Calu3 (cell line): Measurements from ENCODE around the gene FRK. TPM values are rescaled to one million over a fixed set of nuclear protein-coding genes. Genes with fewer than 3 reads are reported as not detected.

Experiments used
- BruUV-seq: library from RNA; stranded (reverse); fragments of 400-500 nt; replicated peaks from 2 replicates; lab custom pipeline; 2021; lab: Mats Ljungman, UMichigan
- CTCF ChIA-PET: fragments of 300-600 bp; sonication (Branson Sonifier 250); formaldehyde crosslinking; loops from one replicate; lab custom pipeline; 2022; ENCODE audit warnings: antibody characterized with exemption; lab: Charles Lee
- DNase-seq: peaks from one replicate; pipeline ENCODE4 v3.0.0; 2022
- H3K27ac Mint-ChIP-seq: one replicate; pipeline ENCODE4 v1.8.0; 2022; ENCODE audit warnings: mixed read lengths; ENCODE audit not compliant: unreplicated experiment
- H3K27me3 Mint-ChIP-seq: one replicate; pipeline ENCODE4 v1.8.0; 2022; ENCODE audit warnings: mixed read lengths; ENCODE audit not compliant: unreplicated experiment
- H3K36me3 Mint-ChIP-seq: one replicate; pipeline ENCODE4 v1.8.0; 2022; ENCODE audit warnings: mild to moderate bottlenecking, moderate library complexity, mixed read lengths; ENCODE audit not compliant: insufficient read depth, unreplicated experiment
- H3K4me1 Mint-ChIP-seq: one replicate; pipeline ENCODE4 v1.8.0; 2022; ENCODE audit warnings: mild to moderate bottlenecking, low read depth, mixed read lengths; ENCODE audit not compliant: unreplicated experiment
- H3K4me3 Mint-ChIP-seq: one replicate; pipeline ENCODE4 v1.8.0; 2022; ENCODE audit warnings: mild to moderate bottlenecking, low read depth, moderate library complexity, mixed read lengths; ENCODE audit not compliant: unreplicated experiment
- H3K9me3 Mint-ChIP-seq: one replicate; pipeline ENCODE4 v1.8.0; 2022; ENCODE audit warnings: low read depth, mixed read lengths; ENCODE audit not compliant: unreplicated experiment
- CTCF ChIP-seq: fragments of 200-600 bp; IDR thresholded peaks from one replicate; pipeline ENCODE4 v1.8.0; 2022; ENCODE audit warnings: antibody characterized with exemption; ENCODE audit not compliant: unreplicated experiment
- intact Hi-C: fragments of 100-400 bp; cut with micrococcal nuclease; formaldehyde crosslinking; loops from one replicate; pipeline ENCODE4 v1.10.0; 2022; ENCODE audit not compliant: unreplicated experiment
- total RNA-seq: library from RNA; stranded (reverse); gene quantifications from 2 replicates; pipeline ENCODE4 v1.2.3, GENCODE V29; 2022

The FRK gene
- total RNA-seq, 1 experiment from 2014 or later: 21.2 TPM

GRCh38 chr6:116051244-116051643 lies 9.4 kb downstream of the FRK start:
- H3K27ac Mint-ChIP-seq: no peak overlapping the region
- H3K4me3 Mint-ChIP-seq: no peak overlapping the region
- intact Hi-C loops: no loop called here
- no peaks in the 10 kb centered on the region for H3K27me3 Mint-ChIP-seq
- peaks cover 18% of the 10 kb centered on the region for H3K36me3 Mint-ChIP-seq
- CTCF ChIA-PET: no interaction called here
- H3K4me1 Mint-ChIP-seq: peaks cover 41% of the 10 kb centered on the region
- DNase-seq: no peak
- TF ChIP-seq CTCF: no peak
- no peaks in the 10 kb centered on the region for H3K9me3 Mint-ChIP-seq
- no TSS peak for BruUV-seq

- no peak for DNase-seq
- H3K36me3 Mint-ChIP-seq: peaks cover 13% of the 10 kb centered on the region
- no peak for TF ChIP-seq CTCF
- H3K27me3 Mint-ChIP-seq: no peaks in the 10 kb centered on the region
- H3K9me3 Mint-ChIP-seq: no peaks in the 10 kb centered on the region
- no peak overlapping the region for H3K4me3 Mint-ChIP-seq
- peaks cover 41% of the 10 kb centered on the region for H3K4me1 Mint-ChIP-seq
- BruUV-seq: no TSS peak
- no peak overlapping the region for H3K27ac Mint-ChIP-seq
- intact Hi-C loops: no loop called here
- CTCF ChIA-PET: no interaction called here
Observed at GRCh38 chr6:116050737-116051136, 10.0 kb downstream of the FRK start.

GRCh38 chr6:116049321-116049720 lies 11.4 kb downstream of the FRK start:
- Mint-ChIP-seq H3K36me3 (peaks cover 11% of the 10 kb centered on the region), H3K4me3 (no peak overlapping the region), H3K9me3 (no peaks in the 10 kb centered on the region), H3K27ac (no peak overlapping the region), H3K27me3 (no peaks in the 10 kb centered on the region), H3K4me1 (peaks cover 49% of the 10 kb centered on the region)
- CTCF ChIA-PET: interaction anchor here (1.1 kb wide), 1 partner anchor 11 kb away, joined by 3 read pairs; the partner anchor contains the start of gene FRK
- no peak for TF ChIP-seq CTCF
- no TSS peak for BruUV-seq
- intact Hi-C loops: no loop called here
- DNase-seq: no peak

GRCh38 chr6:116047173-116047933 lies 13.3 kb downstream of the FRK start:
- peak overlapping the region; percentile 28 for H3K27ac Mint-ChIP-seq
- intact Hi-C loops: no loop called here
- peak; percentile 12 for DNase-seq
- BruUV-seq: no TSS peak
- CTCF ChIA-PET: interaction anchor here (0.5 to 1.3 kb wide), 3 partner anchors 9 to 30 kb away, joined by 3 to 4 read pairs (median 4); no protein-coding TSS in a partner anchor
- H3K27me3 Mint-ChIP-seq: no peaks in the 10 kb centered on the region
- H3K36me3 Mint-ChIP-seq: peaks cover 14% of the 10 kb centered on the region
- peaks cover 62% of the 10 kb centered on the region for H3K4me1 Mint-ChIP-seq
- no peaks in the 10 kb centered on the region for H3K9me3 Mint-ChIP-seq
- no peak overlapping the region for H3K4me3 Mint-ChIP-seq
- TF ChIP-seq CTCF: no peak
